Pons (tissue), 1 donor: ENCODE data around the gene TGFA.
A peak's percentile ranks its signal among the peaks of the same experiment; 100 is the strongest.
"Not testable (repeated sequence)": the region's sequence is repeated elsewhere in the genome, so short reads cannot be mapped to it uniquely, and the experiment has no call there.

Experiments
- DNase-seq: peaks from one replicate; pipeline ENCODE4 v3.0.0-alpha.2; 2016; ENCODE audit warnings: low spot score

Gene TGFA

GRCh38 chr2:70498054-70498453 is 55.6 kb downstream of the TGFA start:
- DNase-seq, result no peak

GRCh38 chr2:70496819-70497218 is 56.8 kb downstream of the TGFA start:
- DNase-seq, result no peak

GRCh38 chr2:70494293-70494886 is 59.2 kb downstream of the TGFA start:
- no peak for DNase-seq

GRCh38 chr2:70490381-70490780 is 63.2 kb downstream of the TGFA start:
- peak; percentile 29 for DNase-seq

- DNase-seq, result no peak
These were observed 64.5 kb downstream of the TGFA start for GRCh38 chr2:70489165-70489564.

- DNase-seq, result no peak
These were observed 69.5 kb downstream of the TGFA start for GRCh38 chr2:70484086-70484485.

- DNase-seq, result no peak
These were observed 71.2 kb downstream of the TGFA start for GRCh38 chr2:70482401-70482800.

GRCh38 chr2:70480468-70480867 is 73.2 kb downstream of the TGFA start:
- DNase-seq, result no peak

- no peak for DNase-seq
These were observed 73.8 kb downstream of the TGFA start for GRCh38 chr2:70479816-70480215.

- no peak for DNase-seq
These were observed 76.2 kb downstream of the TGFA start for GRCh38 chr2:70477441-70477844.

GRCh38 chr2:70475266-70475665 is 78.4 kb downstream of the TGFA start:
- no peak for DNase-seq

GRCh38 chr2:70474256-70474848 is 79.3 kb downstream of the TGFA start:
- peak; percentile 37 for DNase-seq

- no peak for DNase-seq
These were observed 80.4 kb downstream of the TGFA start for GRCh38 chr2:70473101-70473722.

- DNase-seq, result no peak
These were observed 81.3 kb downstream of the TGFA start for GRCh38 chr2:70472221-70472890.

GRCh38 chr2:70471129-70471528 is 82.5 kb downstream of the TGFA start:
- peak; percentile 44 for DNase-seq

GRCh38 chr2:70469961-70470360 is 83.7 kb downstream of the TGFA start:
- DNase-seq, result no peak

- DNase-seq, result no peak
These were observed 84.2 kb downstream of the TGFA start for GRCh38 chr2:70469435-70469834.

GRCh38 chr2:70468878-70469277 is 84.7 kb downstream of the TGFA start:
- no peak for DNase-seq

GRCh38 chr2:70467831-70468779 is 85.5 kb downstream of the TGFA start:
- DNase-seq, result no peak

GRCh38 chr2:70467237-70467636 is 86.4 kb downstream of the TGFA start:
- no peak for DNase-seq

- DNase-seq, result not testable (repeated sequence)
These were observed 87.0 kb downstream of the TGFA start for GRCh38 chr2:70466647-70467046.

- DNase-seq, result no peak
These were observed 89.6 kb downstream of the TGFA start for GRCh38 chr2:70463997-70464396.
